CD8-positive, alpha-beta memory T cell (primary cell): ENCODE results near the gene POMT2. TPM values are rescaled to one million over a fixed set of nuclear protein-coding genes. Genes with fewer than 3 reads are reported as not detected.

Experiments used
- CTCF ChIA-PET: fragments of 350-600 bp; sonication (Branson Sonifier 250); formaldehyde crosslinking; loops from one replicate; lab custom pipeline; 2021; ENCODE audit warnings: antibody characterized with exemption; lab: Charles Lee
- POLR2A ChIA-PET: fragments of 350-600 bp; sonication (Branson Sonifier 250); formaldehyde crosslinking; loops from one replicate; lab custom pipeline; 2021; ENCODE audit warnings: antibody characterized with exemption; lab: Charles Lee
- DNase-seq, 5 donors: peaks; one replicate each; pipeline versions ENCODE4 v3.0.0 to v3.0.0-alpha.2; 2020 to 2022; ENCODE audit warnings: mixed read lengths in 1 of 5
- H3K27ac ChIP-seq: one replicate; pipeline ENCODE4 v1.7.0; 2013; ENCODE audit warnings: low read depth, mild to moderate bottlenecking, low read length, moderate library complexity
- H3K27me3 ChIP-seq: 2 replicates; pipeline ENCODE4 v1.7.0; 2013; ENCODE audit warnings: low read length, mild to moderate bottlenecking; ENCODE audit not compliant: insufficient read depth, poor library complexity, severe bottlenecking
- H3K36me3 ChIP-seq: 2 replicates; pipeline ENCODE4 v1.7.0; 2013; ENCODE audit warnings: mild to moderate bottlenecking, low read length, moderate library complexity; ENCODE audit not compliant: insufficient read depth
- H3K4me1 ChIP-seq: 2 replicates; pipeline ENCODE4 v1.7.0; 2013; ENCODE audit warnings: mild to moderate bottlenecking, low read length, moderate library complexity; ENCODE audit not compliant: insufficient read depth
- H3K4me3 ChIP-seq: 2 replicates; pipeline ENCODE4 v1.7.0; 2013; ENCODE audit warnings: mild to moderate bottlenecking, low read length
- H3K9me3 ChIP-seq: 2 replicates; pipeline ENCODE4 v1.7.0; 2013; ENCODE audit warnings: mild to moderate bottlenecking, low read length
- H3K27ac Mint-ChIP-seq, 8 donors: one replicate each; pipeline ENCODE4 v1.8.0; 2020 to 2021; ENCODE audit warnings: mixed read lengths in 8 of 8, mild to moderate bottlenecking in 6 of 8, inconsistent platforms in 3 of 8, moderate library complexity in 3 of 8
- H3K27me3 Mint-ChIP-seq, 2 donors: one replicate each; pipeline ENCODE4 v1.8.0; 2020 to 2021; ENCODE audit warnings: mixed read lengths in 2 of 2, mild to moderate bottlenecking in 1 of 2, moderate library complexity in 1 of 2
- H3K36me3 Mint-ChIP-seq, 3 donors: one replicate each; pipeline ENCODE4 v1.8.0; 2020 to 2021; ENCODE audit warnings: mixed read lengths in 3 of 3, inconsistent platforms in 1 of 3, mild to moderate bottlenecking in 1 of 3
- H3K4me1 Mint-ChIP-seq, 3 donors: one replicate each; pipeline ENCODE4 v1.8.0; 2020 to 2021; ENCODE audit warnings: mixed read lengths in 3 of 3, inconsistent platforms in 1 of 3, mild to moderate bottlenecking in 1 of 3
- H3K4me3 Mint-ChIP-seq, 7 donors: one replicate each; pipeline ENCODE4 v1.8.0; 2020 to 2021; ENCODE audit warnings: mixed read lengths in 7 of 7, mild to moderate bottlenecking in 6 of 7, moderate library complexity in 4 of 7, inconsistent platforms in 2 of 7
- H3K9me3 Mint-ChIP-seq, 5 donors: one replicate each; pipeline ENCODE4 v1.8.0; 2020 to 2022; ENCODE audit warnings: mixed read lengths in 5 of 5, mild to moderate bottlenecking in 3 of 5, moderate library complexity in 2 of 5, inconsistent platforms in 1 of 5
- polyA plus RNA-seq: library from polyadenylated mRNA; unstranded; fragments of 300-500 nt; fragmentation: Illumina TruSeq; gene quantifications from one replicate; pipeline ENCODE4 v1.2.3, GENCODE V29; 2021
- total RNA-seq, 2 experiments: library from RNA; stranded (reverse); gene quantifications; one replicate each; pipeline ENCODE4 v1.2.3, GENCODE V29; 2021

POMT2 gene
- total and polyA plus RNA-seq, 3 experiments from 2014 or later = 1.7 to 21.6 (median 19.0) TPM

DNA sequence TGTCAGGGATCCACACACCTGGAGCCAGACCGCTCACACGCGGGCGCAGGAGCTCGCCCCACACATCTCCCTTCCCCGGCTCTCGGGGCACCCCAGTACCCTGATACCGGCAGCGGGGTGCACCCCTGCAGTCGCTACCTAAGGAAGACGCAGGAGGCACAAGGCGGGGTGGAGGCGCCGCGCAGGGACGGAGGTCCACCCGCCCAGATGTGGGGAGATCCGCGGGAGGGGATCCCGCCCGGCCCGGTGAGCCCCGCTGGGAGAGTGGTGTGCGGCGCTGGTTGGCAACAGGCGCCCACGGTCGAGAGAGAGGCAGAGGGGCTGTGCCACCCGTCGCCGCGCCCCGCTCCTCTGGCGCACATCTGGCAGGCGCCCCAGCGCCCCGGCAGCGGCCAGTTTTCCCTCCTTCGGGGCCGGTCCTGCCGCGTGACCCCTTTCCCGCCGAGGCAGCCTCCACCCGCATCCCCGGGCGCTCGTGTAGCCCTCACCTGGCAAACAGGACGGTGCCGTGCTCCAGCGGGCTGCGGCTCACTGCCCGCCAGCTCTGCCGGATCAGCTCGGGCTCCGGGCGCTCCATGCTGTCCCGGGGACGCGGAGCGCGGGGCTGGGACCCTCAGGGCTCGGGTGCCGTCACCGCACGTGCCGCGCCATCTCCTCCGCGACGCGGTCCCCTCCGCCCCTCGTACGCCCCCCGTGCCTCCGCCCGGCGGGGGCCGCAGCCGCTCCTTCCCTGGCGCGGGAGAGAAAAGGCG, 50.1 kb downstream of the POMT2 start:
- Histone ChIP-seq H3K36me3 (no peaks in the 10 kb centered on the region), H3K27ac (no peak overlapping the region), H3K27me3 (peaks cover 4% of the 10 kb centered on the region), H3K9me3 (no peaks in the 10 kb centered on the region), H3K4me1 (no peaks in the 10 kb centered on the region), H3K4me3 (no peak overlapping the region)
- H3K4me3 Mint-ChIP-seq = peak overlapping the region in 1 of 7 donors; percentile 32
- H3K36me3 Mint-ChIP-seq = peaks cover 0 to 4% (median 0%) of the 10 kb centered on the region in 3 donors
- H3K27ac Mint-ChIP-seq = no peak overlapping the region
- H3K9me3 Mint-ChIP-seq = peaks cover 0 to 2% (median 0%) of the 10 kb centered on the region in 5 donors
- CTCF ChIA-PET = no interaction called here
- peaks cover 28 to 41% of the 10 kb centered on the region in 2 donors for H3K27me3 Mint-ChIP-seq
- POLR2A ChIA-PET = no interaction called here
- no peak for DNase-seq
- peaks cover 0 to 12% (median 0%) of the 10 kb centered on the region in 3 donors for H3K4me1 Mint-ChIP-seq

DNA sequence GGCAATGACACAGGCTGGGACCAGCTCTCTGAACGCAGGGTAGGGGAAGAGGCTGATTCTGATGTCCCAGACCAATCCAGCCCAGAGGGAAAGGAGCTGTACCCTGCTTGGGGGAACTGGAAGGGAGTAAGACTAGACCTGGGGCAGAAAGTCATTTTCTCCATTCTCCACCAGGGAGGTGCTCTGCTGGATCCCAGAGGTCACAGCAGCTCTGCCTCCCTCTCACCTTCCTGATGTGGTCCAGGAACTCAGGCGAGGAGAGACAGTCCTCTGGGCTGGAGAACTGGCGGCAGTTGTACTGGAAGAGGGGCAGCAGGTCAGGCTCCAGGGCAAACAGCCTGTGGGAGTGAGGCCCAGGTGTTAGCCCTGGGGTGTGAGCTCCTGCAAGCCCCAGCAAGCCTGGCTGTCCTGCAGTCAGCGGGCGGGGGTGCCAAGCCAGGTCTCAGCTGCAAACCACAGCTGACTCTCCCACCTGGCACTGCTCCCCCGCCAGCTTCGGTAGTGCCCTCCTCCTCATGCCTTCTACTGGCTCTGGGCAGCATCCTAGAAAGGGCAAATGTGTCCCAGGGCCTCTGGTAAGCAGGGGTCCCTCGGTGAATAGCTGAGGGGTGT, 51.6 kb downstream of the POMT2 start:
- no peaks in the 10 kb centered on the region for H3K36me3 ChIP-seq
- Mint-ChIP-seq H3K4me3 (no peak overlapping the region), H3K9me3 (peaks cover 0 to 2% (median 0%) of the 10 kb centered on the region in 5 donors), H3K36me3 (peaks cover 0 to 4% (median 0%) of the 10 kb centered on the region in 3 donors), H3K4me1 (peaks cover 0 to 12% (median 0%) of the 10 kb centered on the region in 3 donors), H3K27ac (peak overlapping the region in 2 of 8 donors; percentile 24 to 54), H3K27me3 (peaks cover 28 to 41% of the 10 kb centered on the region in 2 donors)
- no peak overlapping the region for H3K4me3 ChIP-seq
- no peak overlapping the region for H3K27ac ChIP-seq
- DNase-seq = no peak
- H3K9me3 ChIP-seq = no peaks in the 10 kb centered on the region
- H3K27me3 ChIP-seq = peaks cover 4% of the 10 kb centered on the region
- no peaks in the 10 kb centered on the region for H3K4me1 ChIP-seq
- ChIA-PET CTCF (no interaction called here), POLR2A (no interaction called here)

DNA sequence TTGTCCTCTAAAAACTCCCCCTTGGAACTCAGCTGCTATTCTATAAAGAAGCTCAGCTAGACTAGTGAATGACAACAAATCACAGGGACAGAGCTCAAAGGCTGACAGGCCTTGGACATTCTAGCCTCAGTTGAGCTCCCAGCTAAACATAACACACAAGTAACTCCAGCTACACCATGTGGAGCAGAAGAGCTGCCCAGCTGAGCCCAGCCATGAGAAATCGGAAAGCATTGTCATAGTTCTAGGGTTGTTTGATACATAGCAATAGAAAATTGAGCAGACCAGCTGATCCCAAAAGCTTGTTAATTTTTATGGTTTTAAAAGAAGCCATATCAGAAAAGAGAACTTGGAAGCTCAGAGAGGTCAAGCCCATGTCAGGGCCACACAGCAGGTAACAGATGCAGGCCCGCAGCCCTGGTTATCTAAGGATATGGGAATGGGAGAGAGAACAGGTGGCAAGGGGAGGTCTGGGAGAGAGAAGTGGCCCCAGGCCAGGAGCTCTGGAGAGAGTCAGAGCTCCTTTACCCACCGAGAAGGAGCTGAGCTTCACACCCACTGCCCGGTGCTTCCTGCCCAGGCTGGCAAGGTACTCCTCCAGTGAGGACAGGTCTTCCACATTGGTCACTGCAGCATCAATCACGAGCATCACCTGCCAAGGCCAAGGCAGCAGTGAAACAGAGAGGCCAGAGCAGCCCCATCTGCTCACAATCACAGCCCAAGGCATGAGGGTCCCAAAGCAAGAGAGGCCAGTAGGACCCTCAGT, 52.6 kb downstream of the POMT2 start:
- H3K4me3 Mint-ChIP-seq = no peak overlapping the region
- H3K27ac Mint-ChIP-seq = no peak overlapping the region
- Histone ChIP-seq H3K27ac (no peak overlapping the region), H3K27me3 (peaks cover 4% of the 10 kb centered on the region), H3K4me3 (no peak overlapping the region), H3K36me3 (no peaks in the 10 kb centered on the region), H3K9me3 (no peaks in the 10 kb centered on the region), H3K4me1 (no peaks in the 10 kb centered on the region)
- peaks cover 28 to 41% of the 10 kb centered on the region in 2 donors for H3K27me3 Mint-ChIP-seq
- H3K4me1 Mint-ChIP-seq = peaks cover 0 to 12% (median 0%) of the 10 kb centered on the region in 3 donors
- H3K9me3 Mint-ChIP-seq = peaks cover 0 to 2% (median 0%) of the 10 kb centered on the region in 5 donors
- no peak for DNase-seq
- CTCF ChIA-PET = no interaction called here
- H3K36me3 Mint-ChIP-seq = peaks cover 0 to 4% (median 0%) of the 10 kb centered on the region in 3 donors
- POLR2A ChIA-PET = no interaction called here

DNA sequence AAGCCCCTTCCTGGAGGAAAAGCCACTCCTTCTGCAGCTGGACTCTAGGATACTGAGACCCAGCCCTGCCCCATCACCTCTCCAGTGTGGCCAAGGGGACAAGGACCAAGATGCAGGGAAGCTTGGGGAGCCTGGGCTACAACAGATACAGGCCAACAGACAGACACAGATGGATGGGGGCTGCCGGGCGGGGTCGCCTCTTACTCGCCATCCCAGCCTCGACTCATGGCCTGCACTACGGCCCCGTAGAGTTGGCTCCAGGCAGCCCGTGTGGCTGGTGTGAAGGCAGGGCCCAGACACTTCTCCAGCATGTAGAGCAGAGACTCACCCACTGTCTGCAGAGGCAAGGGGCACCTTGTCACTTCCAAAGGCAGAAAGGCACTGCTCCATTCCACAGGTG, 54.3 kb downstream of the POMT2 start:
- peaks cover 0 to 4% (median 0%) of the 10 kb centered on the region in 3 donors for H3K36me3 Mint-ChIP-seq
- no peak overlapping the region for H3K4me3 Mint-ChIP-seq

DNA sequence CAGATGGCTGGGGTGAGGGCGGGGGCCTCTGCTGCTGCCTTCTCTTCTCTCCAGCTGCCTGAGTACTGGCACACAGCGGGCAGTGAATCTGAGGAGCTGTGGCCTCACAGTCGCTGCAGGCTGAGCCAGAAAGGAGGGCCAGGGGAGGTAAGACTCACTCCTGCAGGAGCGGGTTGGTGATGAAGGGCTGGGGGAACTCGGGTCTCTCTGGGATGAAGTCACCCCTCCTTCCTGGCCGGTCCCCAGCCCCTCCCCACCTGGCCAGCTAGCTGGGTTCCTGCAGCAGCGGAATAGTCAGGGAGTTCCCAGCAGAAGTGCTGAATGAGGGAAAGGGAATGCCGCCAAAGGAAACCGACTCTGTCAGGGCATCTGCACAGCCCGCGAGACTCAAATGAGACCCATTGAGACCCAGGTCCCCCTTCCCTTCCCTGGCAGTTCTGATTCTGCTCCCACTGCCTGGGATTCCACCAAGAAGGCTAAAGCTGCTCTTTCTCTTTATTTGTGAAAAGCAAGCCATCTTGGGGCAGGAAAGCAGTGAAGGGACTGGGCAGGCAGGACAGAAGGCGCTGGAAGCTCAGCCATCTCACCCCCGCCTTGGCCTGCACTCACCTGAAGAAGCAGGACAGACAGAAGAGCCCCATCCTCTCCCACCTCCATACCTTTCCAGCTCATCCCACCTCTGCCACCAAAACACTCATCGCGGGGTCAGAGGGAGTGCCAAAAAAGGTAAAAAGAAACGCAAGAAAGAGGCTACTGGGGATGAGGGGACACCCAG, 54.9 kb downstream of the POMT2 start:
- CTCF ChIA-PET = no interaction called here
- peaks cover 22 to 25% of the 10 kb centered on the region in 2 donors for H3K27me3 Mint-ChIP-seq
- no peaks in the 10 kb centered on the region for H3K36me3 ChIP-seq
- no peak overlapping the region for H3K4me3 ChIP-seq
- H3K9me3 ChIP-seq = no peaks in the 10 kb centered on the region
- no peak for DNase-seq
- H3K9me3 Mint-ChIP-seq = peaks cover 0 to 2% (median 0%) of the 10 kb centered on the region in 5 donors
- H3K4me1 Mint-ChIP-seq = peaks cover 0 to 9% (median 0%) of the 10 kb centered on the region in 3 donors
- no peak overlapping the region for H3K27ac ChIP-seq
- H3K36me3 Mint-ChIP-seq = peaks cover 0 to 4% (median 0%) of the 10 kb centered on the region in 3 donors
- H3K27me3 ChIP-seq = no peaks in the 10 kb centered on the region
- no peak overlapping the region for H3K27ac Mint-ChIP-seq
- H3K4me1 ChIP-seq = no peaks in the 10 kb centered on the region
- POLR2A ChIA-PET = no interaction called here
- H3K4me3 Mint-ChIP-seq = no peak overlapping the region

More for the DNA sequence above, 54.3 kb downstream of the POMT2 start:
- Mint-ChIP-seq H3K9me3 (peaks cover 0 to 2% (median 0%) of the 10 kb centered on the region in 5 donors), H3K27me3 (peaks cover 20 to 25% of the 10 kb centered on the region in 2 donors), H3K27ac (no peak overlapping the region), H3K4me1 (peaks cover 0 to 11% (median 0%) of the 10 kb centered on the region in 3 donors)
- Histone ChIP-seq H3K4me3 (no peak overlapping the region), H3K36me3 (no peaks in the 10 kb centered on the region), H3K27me3 (no peaks in the 10 kb centered on the region), H3K4me1 (no peaks in the 10 kb centered on the region), H3K9me3 (no peaks in the 10 kb centered on the region), H3K27ac (no peak overlapping the region)
- CTCF ChIA-PET = no interaction called here
- DNase-seq = no peak
- POLR2A ChIA-PET = no interaction called here

DNA sequence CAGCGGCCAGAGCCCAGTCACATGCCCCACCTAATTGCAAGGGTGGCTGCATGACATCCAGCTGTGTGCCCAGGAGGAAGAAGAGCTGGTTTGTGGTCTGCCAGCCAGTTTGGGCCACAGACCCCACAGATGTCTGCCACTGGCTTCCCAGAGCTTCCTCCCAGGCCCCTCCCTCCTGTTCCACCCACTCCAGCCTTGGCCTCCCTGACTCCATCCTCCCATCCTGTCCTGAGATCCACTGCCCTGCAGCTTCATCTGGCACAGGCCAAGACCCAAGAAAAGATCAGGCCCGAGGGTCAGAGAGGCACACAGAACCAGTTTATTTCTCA, 55.5 kb downstream of the POMT2 start:
- Mint-ChIP-seq H3K9me3 (peaks cover 0 to 2% (median 0%) of the 10 kb centered on the region in 5 donors), H3K4me1 (peaks cover 0 to 8% (median 0%) of the 10 kb centered on the region in 3 donors), H3K4me3 (no peak overlapping the region), H3K36me3 (peaks cover 0 to 4% (median 0%) of the 10 kb centered on the region in 3 donors), H3K27me3 (peaks cover 21 to 23% of the 10 kb centered on the region in 2 donors), H3K27ac (peak overlapping the region in 1 of 8 donors; percentile 6)
- DNase-seq = no peak
- Histone ChIP-seq H3K27me3 (no peaks in the 10 kb centered on the region), H3K4me1 (no peaks in the 10 kb centered on the region), H3K4me3 (no peak overlapping the region), H3K27ac (no peak overlapping the region), H3K9me3 (no peaks in the 10 kb centered on the region), H3K36me3 (no peaks in the 10 kb centered on the region)
- POLR2A ChIA-PET = no interaction called here
- CTCF ChIA-PET = no interaction called here

DNA sequence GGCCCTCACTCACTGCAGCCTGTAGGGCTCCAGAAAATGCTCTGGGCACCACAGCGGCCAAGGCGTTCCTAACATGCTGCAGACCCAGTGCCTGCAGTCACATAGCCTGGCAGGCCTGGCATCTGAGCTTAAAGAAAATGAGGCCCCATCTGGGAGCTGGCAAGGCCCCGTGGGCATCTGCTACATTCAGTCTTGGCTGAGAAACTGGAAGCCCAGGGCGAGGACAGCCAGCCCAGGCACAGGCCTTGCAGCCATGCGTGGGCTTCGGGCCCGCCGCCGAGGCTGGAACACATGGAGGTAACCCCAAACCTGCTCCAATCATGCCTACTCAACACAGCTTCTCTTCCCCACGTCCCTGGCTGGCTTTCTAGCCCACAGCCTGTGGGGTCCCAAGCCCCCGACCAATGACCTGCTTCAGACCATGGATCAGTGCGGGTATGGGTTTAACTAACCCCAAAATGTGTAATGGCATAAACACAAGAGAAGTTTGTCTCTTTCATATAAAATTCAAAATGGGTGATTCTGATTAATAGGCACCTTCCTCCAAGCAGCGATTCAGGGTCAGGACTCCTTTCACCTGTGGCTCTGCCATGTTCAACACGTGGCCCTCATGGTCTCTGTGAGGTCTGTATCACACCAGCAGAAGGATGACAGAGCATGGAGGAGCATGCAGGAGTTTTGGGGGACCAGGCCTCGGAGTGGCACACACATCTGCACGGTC, 56.1 kb downstream of the POMT2 start:
- Histone ChIP-seq H3K27me3 (no peaks in the 10 kb centered on the region), H3K4me1 (no peaks in the 10 kb centered on the region), H3K36me3 (no peaks in the 10 kb centered on the region), H3K9me3 (no peaks in the 10 kb centered on the region), H3K27ac (no peak overlapping the region), H3K4me3 (no peak overlapping the region)
- ChIA-PET POLR2A (no interaction called here), CTCF (no interaction called here)
- Mint-ChIP-seq H3K27me3 (peaks cover 18 to 20% of the 10 kb centered on the region in 2 donors), H3K4me1 (peaks cover 0 to 4% (median 0%) of the 10 kb centered on the region in 3 donors), H3K4me3 (no peak overlapping the region), H3K36me3 (peaks cover 0 to 4% (median 0%) of the 10 kb centered on the region in 3 donors), H3K9me3 (peaks cover 0 to 2% (median 0%) of the 10 kb centered on the region in 5 donors), H3K27ac (peak overlapping the region in 1 of 8 donors; percentile 6)
- no peak for DNase-seq
